Astrocyte of the spinal cord (primary cell): ENCODE measurements around the gene ANKMY1.

ENCODE experiments used
- DNase-seq: peaks from one replicate; pipeline ENCODE4 v3.0.0; 2011; ENCODE audit warnings: low read depth, low spot score
- H3K4me3 ChIP-seq: 2 replicates; pipeline ENCODE4 v1.5.1; 2011; ENCODE audit warnings: low read depth, mild to moderate bottlenecking, low read length, moderate library complexity
- in situ Hi-C: cut with HindIII; loops from 2 replicates; pipeline ENCODE4 v1.10.0; 2017; ENCODE audit warnings: low sequenced_read_pairs
- TF ChIP-seq, protein P1 (sequence below): IDR thresholded peaks from 2 replicates; pipeline ENCODE4 v1.5.1; 2012; ENCODE audit warnings: low read depth, mild to moderate bottlenecking, low read length, inconsistent platforms

ANKMY1 gene

DNA sequence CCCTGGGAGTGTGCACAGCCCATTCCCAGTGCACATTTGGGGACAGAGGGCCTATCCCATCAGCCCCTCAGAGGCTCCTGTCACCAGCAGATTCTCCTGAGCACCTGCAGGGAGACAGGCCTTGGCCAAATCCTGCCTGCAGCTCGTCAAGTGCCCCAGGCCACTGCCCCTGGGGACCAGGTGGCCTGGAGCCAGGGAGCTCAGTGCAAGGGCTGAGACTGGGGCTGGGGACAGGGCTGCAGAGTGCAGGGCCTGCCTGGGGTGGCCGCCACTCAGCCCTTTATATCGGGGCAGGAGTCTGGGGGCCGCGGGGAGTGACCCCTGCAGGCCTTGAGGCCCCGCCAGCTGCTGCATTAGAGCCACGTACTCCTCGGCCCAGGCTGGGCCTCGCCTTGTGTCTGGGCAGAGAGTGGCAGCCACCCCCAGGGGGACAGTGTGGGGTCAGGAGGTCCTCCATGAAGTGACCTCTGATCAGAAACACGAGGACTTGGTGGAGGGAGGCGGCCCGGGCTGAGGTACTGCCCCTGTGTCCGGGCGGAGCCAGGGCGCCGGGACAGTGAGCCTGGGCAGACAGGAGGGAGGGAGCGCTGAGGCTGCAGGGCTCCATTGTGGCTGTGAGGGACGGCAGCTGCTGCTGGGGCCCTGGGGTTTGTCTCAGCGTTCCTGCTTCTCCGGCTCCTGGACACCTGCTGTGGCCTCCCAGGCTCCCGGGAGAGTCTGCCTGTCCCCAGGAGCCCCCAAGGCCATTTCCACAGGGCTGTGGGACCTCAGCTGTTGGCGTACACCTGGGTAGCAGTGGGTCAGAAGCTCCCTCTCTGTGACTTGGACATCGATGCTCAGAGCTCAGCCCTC, 98.2 kb downstream of the ANKMY1 start:
- TF ChIP-seq, protein P1, sequence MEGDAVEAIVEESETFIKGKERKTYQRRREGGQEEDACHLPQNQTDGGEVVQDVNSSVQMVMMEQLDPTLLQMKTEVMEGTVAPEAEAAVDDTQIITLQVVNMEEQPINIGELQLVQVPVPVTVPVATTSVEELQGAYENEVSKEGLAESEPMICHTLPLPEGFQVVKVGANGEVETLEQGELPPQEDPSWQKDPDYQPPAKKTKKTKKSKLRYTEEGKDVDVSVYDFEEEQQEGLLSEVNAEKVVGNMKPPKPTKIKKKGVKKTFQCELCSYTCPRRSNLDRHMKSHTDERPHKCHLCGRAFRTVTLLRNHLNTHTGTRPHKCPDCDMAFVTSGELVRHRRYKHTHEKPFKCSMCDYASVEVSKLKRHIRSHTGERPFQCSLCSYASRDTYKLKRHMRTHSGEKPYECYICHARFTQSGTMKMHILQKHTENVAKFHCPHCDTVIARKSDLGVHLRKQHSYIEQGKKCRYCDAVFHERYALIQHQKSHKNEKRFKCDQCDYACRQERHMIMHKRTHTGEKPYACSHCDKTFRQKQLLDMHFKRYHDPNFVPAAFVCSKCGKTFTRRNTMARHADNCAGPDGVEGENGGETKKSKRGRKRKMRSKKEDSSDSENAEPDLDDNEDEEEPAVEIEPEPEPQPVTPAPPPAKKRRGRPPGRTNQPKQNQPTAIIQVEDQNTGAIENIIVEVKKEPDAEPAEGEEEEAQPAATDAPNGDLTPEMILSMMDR = no peak
- H3K4me3 ChIP-seq = no peak overlapping the region
- in situ Hi-C loops = no loop called here
- DNase-seq = no peak

- TF ChIP-seq, protein P1 = no peak
- H3K4me3 ChIP-seq = no peak overlapping the region
- in situ Hi-C loops = no loop called here
- no peak for DNase-seq
Measured at GRCh38 chr2:240458900-240459391, 98.8 kb downstream of the ANKMY1 start.

DNA sequence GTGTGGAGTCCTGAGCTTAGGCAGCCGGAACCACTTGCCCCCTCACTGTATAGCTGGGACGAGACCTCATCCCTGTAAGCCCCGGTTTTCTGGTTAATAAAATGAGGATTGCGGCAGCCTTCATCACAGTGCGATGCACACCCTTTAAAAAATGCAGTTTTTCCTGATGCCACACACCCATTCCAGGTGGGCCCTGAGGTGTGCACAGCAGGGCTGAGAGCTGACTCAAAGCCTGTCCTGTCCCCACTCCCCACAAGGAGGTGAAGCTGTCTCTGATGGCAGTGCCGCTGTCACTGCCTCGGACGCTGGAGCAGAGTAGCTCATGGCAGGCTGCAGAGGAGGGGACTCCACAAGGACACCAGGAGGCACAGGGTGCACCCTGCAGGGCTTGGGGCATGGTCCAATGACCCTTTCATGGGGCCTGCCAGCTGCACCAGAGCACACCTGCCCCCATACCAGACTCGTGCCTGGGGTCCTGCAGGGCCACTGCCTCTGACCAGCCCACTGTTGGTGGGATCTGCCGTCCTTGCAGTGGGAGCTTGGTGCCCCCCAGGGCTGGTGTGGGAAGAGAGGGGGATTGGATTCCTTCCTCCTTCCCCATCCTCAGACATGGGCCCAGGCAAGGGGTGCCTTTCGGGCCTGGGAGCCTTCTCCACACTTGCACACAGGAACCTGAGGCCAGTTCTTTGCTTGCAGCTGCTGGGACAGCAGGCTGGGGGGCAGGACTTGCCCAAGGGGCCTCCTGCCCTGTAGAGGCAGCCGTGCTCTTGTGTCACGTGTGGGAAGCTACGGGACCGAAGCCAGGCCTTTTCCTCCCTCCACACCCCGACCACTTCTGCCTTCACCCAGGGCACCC, 99.5 kb downstream of the ANKMY1 start:
- H3K4me3 ChIP-seq = no peak overlapping the region
- in situ Hi-C loops = no loop called here
- DNase-seq = no peak
- TF ChIP-seq, protein P1 = no peak

- TF ChIP-seq, protein P1 = no peak
- in situ Hi-C loops = no loop called here
- DNase-seq = no peak
- H3K4me3 ChIP-seq = no peak overlapping the region
Measured at GRCh38 chr2:240457223-240458043, 100.4 kb downstream of the ANKMY1 start.

DNA sequence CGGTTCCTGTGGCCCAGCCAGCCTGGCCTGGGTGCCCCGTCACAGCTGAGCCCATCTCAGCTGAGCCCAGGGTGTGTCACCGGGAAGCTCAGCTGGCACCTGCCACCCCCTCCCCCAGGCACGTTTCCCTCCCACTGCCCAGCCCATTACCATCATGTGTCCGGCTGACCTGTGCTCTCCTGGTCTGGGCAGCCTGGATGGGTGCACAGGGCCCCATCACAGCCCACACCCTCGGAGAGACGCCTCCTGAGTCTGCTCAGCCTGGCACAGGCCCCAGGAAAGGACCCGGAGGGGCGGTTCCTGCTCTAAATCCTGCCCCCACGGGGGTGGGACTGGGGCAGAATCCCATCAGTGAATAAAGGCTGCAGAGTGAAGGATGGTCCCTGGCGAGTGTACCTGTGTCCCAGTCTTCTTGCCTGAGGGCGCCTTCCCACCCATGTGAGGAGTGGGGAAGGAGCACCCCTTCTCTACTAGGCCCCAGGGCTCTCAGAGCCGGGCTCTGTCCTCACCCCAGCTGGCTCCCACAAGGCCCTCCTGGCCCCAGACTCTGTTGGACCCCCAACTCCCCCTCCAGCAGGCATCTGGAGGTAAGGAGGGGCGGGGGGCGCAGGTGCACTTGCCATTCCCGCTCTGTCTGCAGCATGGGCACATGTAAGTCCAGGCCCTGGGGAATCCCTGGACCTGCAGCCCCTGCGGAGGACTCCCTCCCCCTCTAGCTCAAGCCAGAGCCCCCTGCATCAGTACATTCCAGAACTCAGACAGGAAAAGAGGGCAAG, 101.2 kb downstream of the ANKMY1 start:
- H3K4me3 ChIP-seq = no peak overlapping the region
- TF ChIP-seq, protein P1 = no peak
- in situ Hi-C loops = no loop called here

More for the DNA sequence above, 101.2 kb downstream of the ANKMY1 start:
- DNase-seq = no peak
